GM18520 (cell line): ENCODE results near the gene OPA1.
A peak's percentile ranks its signal among the peaks of the same experiment; 100 is the strongest.

Experiments
- ATAC-seq: cut with Tn5 transposase; IDR thresholded peaks from one replicate; pipeline ENCODE4 v1.9.1; 2021; ENCODE audit not compliant: unreplicated experiment

The OPA1 gene

DNA sequence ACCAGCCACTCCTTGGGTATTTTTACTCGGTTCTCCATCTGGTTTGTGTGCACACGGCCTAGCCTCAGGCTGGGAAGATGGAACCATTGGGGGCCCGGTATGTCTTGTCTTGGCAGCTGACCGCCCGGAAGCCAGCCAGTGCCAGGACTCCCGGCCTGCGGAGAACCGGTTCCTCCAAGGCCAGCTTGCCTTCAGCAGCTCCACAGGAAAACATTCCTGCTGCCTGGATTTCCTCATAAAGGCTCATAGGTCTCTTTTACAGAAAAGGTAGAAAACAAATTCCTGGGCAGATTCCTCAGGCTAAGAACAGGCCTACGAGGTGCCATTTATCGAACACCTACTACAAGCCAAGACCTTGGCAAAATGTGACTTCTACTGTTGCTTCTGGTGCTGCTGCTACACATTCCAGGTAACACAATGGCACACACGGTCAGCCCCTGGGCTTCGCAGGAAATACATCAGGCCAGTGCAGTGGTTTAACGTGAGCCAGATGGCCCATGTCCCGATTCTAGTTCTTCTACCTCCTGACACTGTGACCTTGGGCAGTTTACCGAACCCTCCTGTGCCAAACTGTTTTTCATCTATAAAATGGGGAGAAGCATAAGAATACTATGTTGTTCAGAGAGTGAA lies 141.8 kb downstream of the OPA1 start:
- ATAC-seq = no peak

DNA sequence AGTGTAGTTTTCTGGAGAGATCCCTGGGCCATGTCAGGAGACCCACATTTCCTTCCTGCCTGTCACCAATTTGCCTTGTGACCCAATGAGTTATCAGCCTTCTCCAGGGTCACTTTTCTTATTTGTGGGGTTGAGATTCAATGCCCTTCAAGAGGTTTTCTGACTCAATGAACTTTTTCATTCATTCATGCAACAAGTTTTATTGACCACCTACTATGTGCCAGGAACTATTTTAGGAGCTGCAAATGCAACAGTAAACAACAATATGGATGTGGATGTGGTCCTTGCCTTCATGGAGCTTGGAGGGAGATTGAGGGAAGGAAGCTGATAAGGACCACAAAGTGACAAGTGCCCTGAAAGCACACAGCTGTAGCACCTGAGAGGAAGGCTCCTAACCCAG lies 142.8 kb downstream of the OPA1 start:
- ATAC-seq = no peak

DNA sequence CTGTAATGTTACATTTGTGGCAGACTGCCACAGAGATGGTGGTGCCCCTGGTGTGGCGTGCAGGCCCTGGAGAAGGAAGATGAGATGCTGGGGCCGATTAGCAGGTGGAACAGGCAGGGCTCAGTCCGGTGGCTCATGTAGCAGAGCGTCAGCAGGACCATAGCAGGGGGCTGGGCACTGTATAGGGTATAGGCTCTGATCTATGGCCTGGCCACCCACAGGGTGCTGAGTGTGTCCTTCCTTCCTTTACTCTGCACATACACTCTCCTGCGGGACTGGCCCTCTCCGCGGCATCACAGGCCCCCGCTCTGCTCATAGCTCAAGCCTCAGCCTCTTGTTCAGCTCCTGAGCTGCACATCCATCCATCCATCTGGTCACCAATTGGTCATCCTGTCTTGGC lies 143.6 kb downstream of the OPA1 start:
- no peak for ATAC-seq

DNA sequence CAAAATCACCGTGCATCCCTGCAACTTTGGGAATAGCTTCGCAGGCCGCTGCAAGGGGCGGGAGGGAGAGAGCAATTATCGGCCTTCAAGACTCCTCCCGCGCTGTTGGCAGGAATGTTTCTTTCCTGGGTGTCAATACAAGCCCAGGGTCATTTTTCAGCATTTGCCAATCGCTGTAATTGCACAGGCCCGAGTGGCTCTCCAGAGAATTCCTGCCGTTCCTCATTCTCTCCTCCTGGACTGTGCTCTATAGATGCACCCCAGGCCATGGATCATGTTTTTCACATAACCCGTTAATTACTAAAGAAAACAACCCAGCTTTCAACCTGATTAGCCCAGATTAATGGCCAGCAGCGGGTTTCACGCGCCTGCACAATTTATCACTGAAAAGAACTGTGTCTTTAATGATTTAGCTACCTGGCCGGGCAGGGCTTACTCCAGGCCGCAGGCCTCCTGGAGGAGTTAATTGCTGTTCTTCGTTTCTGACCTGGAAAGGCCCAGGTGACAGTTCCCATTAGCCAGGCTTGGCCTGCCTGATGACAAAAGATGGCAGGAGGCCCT lies 144.3 kb downstream of the OPA1 start:
- no peak for ATAC-seq

DNA sequence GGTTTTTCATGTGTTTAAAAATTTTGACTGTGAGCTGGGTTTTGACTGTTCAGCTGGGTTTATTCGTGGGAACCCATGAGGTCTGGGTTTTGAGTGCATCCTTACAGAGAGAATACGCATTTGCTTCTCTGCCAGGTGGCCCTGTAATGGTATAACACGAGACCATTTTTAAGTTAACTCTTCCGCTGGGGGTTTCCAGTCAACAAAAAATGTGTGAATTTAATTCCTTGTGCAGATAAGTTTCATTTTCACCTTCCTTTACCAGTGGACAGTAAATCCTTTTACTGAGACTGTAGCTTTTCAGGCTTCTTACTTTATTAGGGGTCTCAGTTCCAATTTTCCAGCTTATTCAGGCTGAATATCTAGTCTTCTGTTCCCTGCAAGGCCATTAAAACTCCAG lies 149.6 kb downstream of the OPA1 start:
- ATAC-seq = peak; percentile 86

DNA sequence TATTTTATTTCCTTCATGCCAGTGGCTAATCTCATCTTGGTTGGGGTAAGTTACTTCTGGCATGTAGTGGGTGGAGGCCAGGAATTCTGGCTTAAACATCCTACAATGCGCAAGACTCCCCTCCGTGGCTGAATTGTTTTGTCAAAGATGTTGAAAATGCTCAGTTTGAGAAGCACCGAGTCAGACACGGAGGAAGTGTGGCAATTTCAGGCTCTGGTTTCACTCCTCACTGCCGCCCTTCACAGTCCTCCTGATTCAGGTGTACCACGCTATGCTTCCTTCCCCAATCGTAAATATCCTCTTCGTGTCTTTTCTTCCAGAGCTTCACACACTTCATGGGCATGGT lies 150.7 kb downstream of the OPA1 start:
- no peak for ATAC-seq

DNA sequence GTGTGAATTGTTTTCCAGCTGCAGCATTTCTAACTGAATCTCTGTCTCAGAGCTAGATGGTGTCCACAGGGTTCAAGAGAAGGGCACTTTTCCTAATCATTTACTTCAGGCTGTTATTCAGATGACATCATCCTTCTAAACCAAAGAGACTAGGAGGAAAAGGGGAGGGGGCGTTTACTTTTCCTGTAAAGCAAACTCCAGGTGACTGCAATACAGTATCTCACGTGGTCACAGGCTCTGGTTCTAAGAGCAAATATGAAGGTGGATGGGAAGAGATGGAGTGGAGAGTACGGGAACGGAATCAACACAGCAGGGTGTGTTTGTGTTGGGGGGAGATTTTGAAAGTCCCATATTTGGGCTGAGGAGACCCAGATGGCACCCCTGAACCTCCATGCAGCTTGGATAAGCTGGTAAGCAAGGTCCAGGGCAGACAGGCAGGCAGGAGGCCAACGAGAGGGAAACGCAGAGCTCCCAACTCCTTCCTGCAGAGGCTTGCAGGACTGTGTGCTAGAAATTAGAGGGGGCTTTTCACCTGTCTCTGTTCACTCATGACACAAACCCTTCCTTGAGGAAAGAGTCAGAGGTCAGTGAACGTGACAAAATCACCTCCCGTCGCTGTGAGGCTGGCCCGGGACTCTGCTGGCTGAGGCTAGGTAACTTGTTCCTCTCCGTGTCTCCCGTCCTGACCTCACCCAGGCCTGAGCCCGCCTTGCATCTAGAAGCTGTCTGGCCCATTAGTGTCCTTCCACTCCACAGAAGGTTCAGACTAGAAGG lies 151.2 kb downstream of the OPA1 start:
- no peak for ATAC-seq

DNA sequence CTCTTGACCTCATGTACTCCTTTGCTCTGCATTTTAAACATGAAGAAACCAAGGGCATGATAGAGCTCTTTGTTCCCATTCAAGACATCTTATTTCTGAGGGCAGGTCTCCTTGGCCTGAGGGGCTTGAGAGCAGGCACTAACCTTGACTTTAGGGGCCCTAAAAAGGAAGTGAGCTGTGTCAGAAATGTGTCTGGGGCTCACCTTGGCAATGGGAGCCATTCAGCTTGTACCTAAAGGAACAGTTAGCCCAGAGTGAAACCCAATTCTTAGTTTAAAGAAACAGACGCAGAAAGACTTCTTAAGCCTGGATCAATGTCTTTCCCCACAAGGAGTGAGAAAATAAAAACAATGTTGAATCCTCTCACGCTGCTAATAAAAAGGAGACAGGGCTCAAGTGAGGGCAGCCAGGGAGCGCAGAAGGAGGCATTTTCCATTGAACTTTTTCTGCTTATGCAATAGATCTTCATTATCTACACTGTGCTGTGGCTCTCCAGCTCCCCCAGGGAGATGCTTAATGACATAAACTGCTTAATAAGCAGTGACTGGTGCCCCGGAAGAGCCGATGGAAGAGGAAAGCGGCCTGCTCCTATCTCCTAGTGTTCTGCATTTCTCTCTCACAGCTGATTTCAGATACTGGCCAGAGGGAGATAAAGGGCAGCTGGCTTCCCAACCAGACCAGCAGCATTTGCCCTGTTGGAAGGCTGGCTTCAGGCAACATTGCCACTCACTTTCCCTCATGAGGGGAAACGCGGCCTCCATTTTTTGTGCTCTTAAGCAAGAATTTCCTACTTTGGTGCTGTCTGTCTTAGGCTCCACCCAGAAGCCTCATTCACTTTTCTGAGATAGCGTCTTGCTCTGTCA lies 152.0 kb downstream of the OPA1 start:
- no peak for ATAC-seq

DNA sequence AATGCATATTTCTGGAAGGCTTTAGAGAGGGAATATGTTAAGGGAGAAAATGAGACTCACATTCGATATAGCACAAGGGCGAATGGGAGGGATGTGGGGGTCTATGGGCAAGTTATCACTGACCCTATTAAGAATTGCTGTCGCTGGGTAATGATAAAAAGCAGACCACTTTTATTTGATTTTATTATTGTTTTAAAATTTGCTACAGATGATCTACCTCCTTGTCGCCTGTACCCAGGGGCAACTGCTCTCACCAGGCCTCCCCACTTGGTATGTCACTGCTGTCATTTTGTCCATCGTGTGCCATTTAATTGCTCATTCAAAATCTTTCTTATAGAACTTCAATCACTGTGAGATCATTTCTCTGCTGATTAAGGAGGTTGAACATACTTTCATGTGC lies 153.8 kb downstream of the OPA1 start:
- no peak for ATAC-seq
